ENCODE results near the gene ZFP91.

DNA sequence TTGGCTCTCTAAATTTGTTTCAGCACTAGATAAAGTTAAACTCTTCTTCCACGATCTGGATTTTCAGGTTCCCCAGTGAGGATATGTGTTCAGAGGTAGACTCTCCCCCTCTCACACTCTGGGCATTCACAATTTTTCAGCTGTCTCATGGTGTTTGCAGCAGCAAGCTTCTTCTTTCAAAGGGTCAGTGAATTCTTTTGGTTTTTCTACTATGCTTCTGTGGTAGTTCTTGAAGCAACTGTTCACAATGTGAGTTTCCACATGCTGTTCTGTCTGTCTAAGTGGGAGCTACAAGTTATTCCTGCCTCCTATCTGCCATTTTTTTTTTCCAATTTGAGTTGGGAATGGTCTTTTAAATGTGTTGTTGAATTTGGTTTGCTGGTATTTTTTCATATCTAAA, 69.0 kb downstream of the ZFP91 start:
- TF ChIP-seq, protein P1, sequence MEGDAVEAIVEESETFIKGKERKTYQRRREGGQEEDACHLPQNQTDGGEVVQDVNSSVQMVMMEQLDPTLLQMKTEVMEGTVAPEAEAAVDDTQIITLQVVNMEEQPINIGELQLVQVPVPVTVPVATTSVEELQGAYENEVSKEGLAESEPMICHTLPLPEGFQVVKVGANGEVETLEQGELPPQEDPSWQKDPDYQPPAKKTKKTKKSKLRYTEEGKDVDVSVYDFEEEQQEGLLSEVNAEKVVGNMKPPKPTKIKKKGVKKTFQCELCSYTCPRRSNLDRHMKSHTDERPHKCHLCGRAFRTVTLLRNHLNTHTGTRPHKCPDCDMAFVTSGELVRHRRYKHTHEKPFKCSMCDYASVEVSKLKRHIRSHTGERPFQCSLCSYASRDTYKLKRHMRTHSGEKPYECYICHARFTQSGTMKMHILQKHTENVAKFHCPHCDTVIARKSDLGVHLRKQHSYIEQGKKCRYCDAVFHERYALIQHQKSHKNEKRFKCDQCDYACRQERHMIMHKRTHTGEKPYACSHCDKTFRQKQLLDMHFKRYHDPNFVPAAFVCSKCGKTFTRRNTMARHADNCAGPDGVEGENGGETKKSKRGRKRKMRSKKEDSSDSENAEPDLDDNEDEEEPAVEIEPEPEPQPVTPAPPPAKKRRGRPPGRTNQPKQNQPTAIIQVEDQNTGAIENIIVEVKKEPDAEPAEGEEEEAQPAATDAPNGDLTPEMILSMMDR (IDR thresholded peaks at IDR 0.05): no peak
- TF ChIP-seq EP300 (IDR thresholded peaks at IDR 0.05): no peak

Data from tibial nerve (tissue), 4 donors.